Thoracic aorta (tissue), 2 donors: ENCODE measurements around the gene ILDR2. TPM values are rescaled to one million over a fixed set of nuclear protein-coding genes. Genes with fewer than 3 reads are reported as not detected.
A peak's percentile ranks its signal among the peaks of the same experiment; 100 is the strongest.

ENCODE experiments used
- ATAC-seq: fragments of 150-250 bp; one replicate; pipeline ENCODE4 v1.8.0; 2017; ENCODE audit warnings: low read depth; ENCODE audit not compliant: insufficient number of reproducible peaks, low FRiP score
- DNase-seq: peaks from one replicate; pipeline ENCODE4 v3.0.0-alpha.2; 2020; ENCODE audit warnings: low spot score
- H3K27ac ChIP-seq, 2 donors: fragments of 200-600 bp; sonication (generic); 1 replicate in 1 of 2; 2 replicates in 1 of 2; pipeline ENCODE4 v1.5.1; 2016; ENCODE audit warnings: mild to moderate bottlenecking in 2 of 2, moderate library complexity in 2 of 2
- H3K27me3 ChIP-seq: fragments of 200-600 bp; sonication (generic); replicated peaks from 2 replicates; pipeline ENCODE4 v1.6.0; 2016; ENCODE audit warnings: mild to moderate bottlenecking; ENCODE audit not compliant: insufficient read depth
- H3K36me3 ChIP-seq: fragments of 200-600 bp; sonication (generic); one replicate; pipeline ENCODE4 v1.5.1; 2016
- H3K4me1 ChIP-seq, 2 donors: fragments of 200-600 bp; sonication (generic); 1 replicate in 1 of 2; 2 replicates in 1 of 2; pipeline versions ENCODE4 v1.5.1 to v1.6.0; 2016; ENCODE audit warnings: low read depth in 2 of 2, mild to moderate bottlenecking in 1 of 2; ENCODE audit not compliant: control insufficient read depth in 1 of 2
- H3K4me3 ChIP-seq: fragments of 200-600 bp; sonication (generic); 2 replicates; pipeline ENCODE4 v1.5.1; 2016; ENCODE audit warnings: mild to moderate bottlenecking
- H3K9me3 ChIP-seq: fragments of 200-600 bp; sonication (generic); 2 replicates; pipeline ENCODE4 v1.5.1; 2016
- CTCF ChIP-seq: fragments of 200-600 bp; sonication (generic); IDR thresholded peaks from one replicate; pipeline ENCODE4 v1.5.1; 2019; ENCODE audit warnings: antibody characterized with exemption
- total RNA-seq, 2 donors: library from RNA; depleted of rRNA; stranded (reverse); fragments of >200 nt; gene quantifications; one replicate each; pipeline versions ENCODE4 v1.1.0 to v1.2.3, GENCODE V29; 2016

The ILDR2 gene
- total RNA-seq, 2 donors from 2014 or later: 0.85 TPM; not detected in 1

GRCh38 chr1:166905900-166906299 is 69.4 kb downstream of the ILDR2 start:
- Histone ChIP-seq H3K27me3 (no peaks in the 10 kb centered on the region), H3K4me3 (peak overlapping the region; percentile 20), H3K36me3 (no peaks in the 10 kb centered on the region), H3K4me1 (peaks cover 9 to 18% of the 10 kb centered on the region in 2 donors), H3K9me3 (no peaks in the 10 kb centered on the region), H3K27ac (peak overlapping the region; percentile 49 to 60)
- ATAC-seq: peak; percentile 84
- TF ChIP-seq CTCF: no peak
- DNase-seq: no peak

- Histone ChIP-seq H3K27me3 (no peaks in the 10 kb centered on the region), H3K36me3 (no peaks in the 10 kb centered on the region), H3K4me3 (no peak overlapping the region), H3K27ac (peak overlapping the region; percentile 49 to 60), H3K9me3 (no peaks in the 10 kb centered on the region), H3K4me1 (peaks cover 9 to 18% of the 10 kb centered on the region in 2 donors)
- DNase-seq: no peak
- no peak for TF ChIP-seq CTCF
- ATAC-seq: peak; percentile 36
Measured at GRCh38 chr1:166905136-166905535, 70.2 kb downstream of the ILDR2 start.

- no peak for ATAC-seq
- H3K4me1 ChIP-seq: peaks cover 9 to 18% of the 10 kb centered on the region in 2 donors
- H3K27ac ChIP-seq: no peak overlapping the region
- DNase-seq: no peak
- no peaks in the 10 kb centered on the region for H3K36me3 ChIP-seq
- no peak for TF ChIP-seq CTCF
- no peaks in the 10 kb centered on the region for H3K9me3 ChIP-seq
- H3K27me3 ChIP-seq: no peaks in the 10 kb centered on the region
- no peak overlapping the region for H3K4me3 ChIP-seq
Measured at GRCh38 chr1:166903232-166903631, 72.1 kb downstream of the ILDR2 start.

- H3K27ac ChIP-seq: no peak overlapping the region
- ATAC-seq (no peak), DNase-seq (no peak)
- TF ChIP-seq CTCF: no peak
- H3K4me3 ChIP-seq: no peak overlapping the region
- H3K4me1 ChIP-seq: peaks cover 9 to 18% of the 10 kb centered on the region in 2 donors
- no peaks in the 10 kb centered on the region for H3K9me3 ChIP-seq
- H3K27me3 ChIP-seq: no peaks in the 10 kb centered on the region
- no peaks in the 10 kb centered on the region for H3K36me3 ChIP-seq
Measured at GRCh38 chr1:166902279-166902678, 73.1 kb downstream of the ILDR2 start.

- Histone ChIP-seq H3K4me3 (no peak overlapping the region), H3K27ac (no peak overlapping the region), H3K36me3 (no peaks in the 10 kb centered on the region), H3K4me1 (peaks cover 6 to 13% of the 10 kb centered on the region in 2 donors), H3K9me3 (no peaks in the 10 kb centered on the region), H3K27me3 (no peaks in the 10 kb centered on the region)
- no peak for TF ChIP-seq CTCF
- DNase-seq: no peak
- no peak for ATAC-seq
Measured at GRCh38 chr1:166900987-166901386, 74.4 kb downstream of the ILDR2 start.
